Esophagus squamous epithelium (tissue), 4 donors: Measurements from ENCODE around the gene NRCAM.

Experiments used
- CTCF ChIP-seq, 6 experiments: fragments of 450-650 bp in 4 of 6; fragments of 200-600 bp in 2 of 6; sonication (generic) in 2 of 6; IDR thresholded peaks; one replicate each; pipeline ENCODE4 v1.5.1; 2016 to 2019; ENCODE audit warnings: antibody characterized with exemption in 6 of 6, mild to moderate bottlenecking in 4 of 6, moderate library complexity in 4 of 6
- POLR2A ChIP-seq, 4 donors: fragments of 450-650 bp; IDR thresholded peaks; one replicate each; pipeline ENCODE4 v1.6.1; 2017; ENCODE audit warnings: antibody characterized with exemption in 4 of 4, mild to moderate bottlenecking in 4 of 4, moderate library complexity in 3 of 4

GRCh38 chr7:108232076-108232475 lies 224.2 kb downstream of the NRCAM start:
- TF ChIP-seq CTCF (IDR thresholded peaks at IDR 0.05): no peak
- no peak for TF ChIP-seq POLR2A (IDR thresholded peaks at IDR 0.05)
